ENCODE measurements around the gene NEDD1.

DNA sequence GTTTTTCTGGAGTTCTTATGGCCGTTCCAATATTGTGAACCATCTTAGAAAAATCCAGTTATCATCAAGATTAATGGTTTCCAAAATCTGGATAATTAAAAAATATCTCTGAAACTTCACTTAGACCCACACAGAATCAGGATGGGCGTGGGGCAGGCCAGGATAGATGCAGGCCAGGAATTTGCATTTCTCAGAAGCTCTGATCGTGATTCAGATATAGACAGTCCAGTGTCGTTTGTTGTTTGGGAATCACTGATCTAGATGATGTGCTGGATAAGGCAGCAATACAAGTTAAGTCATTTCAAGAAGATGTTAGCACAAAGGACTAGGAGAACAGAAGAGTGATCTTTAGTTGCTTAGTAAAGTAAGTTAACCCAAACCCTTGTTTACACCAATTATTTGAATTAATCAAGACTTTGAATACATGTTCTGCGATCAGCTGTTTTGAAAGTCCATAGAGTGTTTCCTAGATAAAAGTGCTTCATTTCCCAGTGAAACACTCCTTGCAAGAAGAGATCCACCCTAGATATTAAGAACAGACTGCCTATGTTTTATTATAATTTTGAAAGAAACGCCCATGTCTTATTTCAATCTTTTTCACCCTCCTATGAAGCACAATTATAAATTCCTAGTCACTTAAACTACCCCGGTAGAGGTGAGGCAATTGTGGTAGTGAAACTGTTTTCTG is 90.9 kb downstream of the NEDD1 start:
- TF ChIP-seq SUZ12 (IDR thresholded peaks at IDR 0.05; ENCODE audit: extremely low read depth, insufficient read depth, insufficient read length), result no peak
- TF ChIP-seq YY1 (IDR thresholded peaks at IDR 0.05; ENCODE audit: insufficient read depth, insufficient read length), result no peak

Measured in NT2/D1 (cell line).